Caco-2 (cell line): ENCODE data around the gene ARMCX2. TPM values are rescaled to one million over a fixed set of nuclear protein-coding genes. Genes with fewer than 3 reads are reported as not detected.
A peak's percentile ranks its signal among the peaks of the same experiment; 100 is the strongest.

Experiments
- BruUV-seq: library from RNA; stranded (reverse); fragments of 400-500 nt; replicated peaks from 2 replicates; lab custom pipeline; 2021; lab: Mats Ljungman, UMichigan
- CTCF ChIA-PET: fragments of 300-600 bp; sonication (Branson Sonifier 250); formaldehyde crosslinking; loops from one replicate; lab custom pipeline; 2022; ENCODE audit warnings: antibody characterized with exemption; lab: Charles Lee
- POLR2A ChIA-PET: fragments of 300-600 bp; sonication (Branson Sonifier 250); formaldehyde crosslinking; loops from one replicate; lab custom pipeline; 2022; ENCODE audit warnings: antibody characterized with exemption; lab: Charles Lee
- DNase-seq, 2 experiments: peaks; one replicate each; pipeline versions ENCODE4 v3.0.0 to v3.0.0-alpha.2; 2020 to 2022
- H3K27me3 ChIP-seq: replicated peaks from 2 replicates; pipeline ENCODE4 v1.6.0; 2011; ENCODE audit warnings: low read length; ENCODE audit not compliant: control insufficient read depth, insufficient read depth
- H3K36me3 ChIP-seq: 2 replicates; pipeline ENCODE4 v1.5.1; 2011; ENCODE audit warnings: low read length; ENCODE audit not compliant: control insufficient read depth, insufficient read depth
- H3K4me1 ChIP-seq: fragments of 250-450 bp; sonication (Bioruptor Pico); 2 replicates; pipeline ENCODE4 v1.5.1; 2020; ENCODE audit warnings: mild to moderate bottlenecking
- H3K4me3 ChIP-seq: 2 replicates; pipeline ENCODE4 v1.5.1; 2011; ENCODE audit warnings: low read depth, mild to moderate bottlenecking, control low read depth, low read length
- H3K9me3 ChIP-seq: fragments of 250-450 bp; sonication (Bioruptor Pico); 2 replicates; pipeline ENCODE4 v1.5.1; 2020; ENCODE audit warnings: mild to moderate bottlenecking, moderate library complexity
- H3K27ac Mint-ChIP-seq: one replicate; pipeline ENCODE4 v1.8.0; 2022; ENCODE audit warnings: mixed read lengths; ENCODE audit not compliant: unreplicated experiment
- H3K27me3 Mint-ChIP-seq: one replicate; pipeline ENCODE4 v1.8.0; 2022; ENCODE audit warnings: mixed read lengths; ENCODE audit not compliant: insufficient read depth, unreplicated experiment
- H3K36me3 Mint-ChIP-seq: one replicate; pipeline ENCODE4 v1.8.0; 2022; ENCODE audit warnings: mild to moderate bottlenecking, mixed read lengths; ENCODE audit not compliant: insufficient read depth, unreplicated experiment
- H3K4me1 Mint-ChIP-seq: one replicate; pipeline ENCODE4 v1.8.0; 2022; ENCODE audit warnings: low read depth, mixed read lengths; ENCODE audit not compliant: unreplicated experiment
- H3K4me3 Mint-ChIP-seq: one replicate; pipeline ENCODE4 v1.8.0; 2022; ENCODE audit warnings: mild to moderate bottlenecking, moderate library complexity, mixed read lengths; ENCODE audit not compliant: unreplicated experiment
- H3K9me3 Mint-ChIP-seq: one replicate; pipeline ENCODE4 v1.8.0; 2022; ENCODE audit warnings: mixed read lengths; ENCODE audit not compliant: unreplicated experiment
- intact Hi-C: fragments of 100-400 bp; cut with micrococcal nuclease; formaldehyde crosslinking; loops from one replicate; pipeline ENCODE4 v1.10.0; 2022; ENCODE audit not compliant: unreplicated experiment
- total RNA-seq: library from RNA; stranded (reverse); gene quantifications from 2 replicates; pipeline ENCODE4 v1.2.3, GENCODE V29; 2022
- TF ChIP-seq, protein P1 (sequence below), 2 experiments: fragments of 200-600 bp in 1 of 2; IDR thresholded peaks; 1 replicate in 1 of 2; 2 replicates in 1 of 2; pipeline versions ENCODE4 v1.5.1 to v1.8.0; 2011 to 2022; ENCODE audit warnings: antibody characterized with exemption in 1 of 2, control low read depth in 1 of 2, inconsistent platforms in 1 of 2, low read depth in 1 of 2, low read length in 1 of 2, mild to moderate bottlenecking in 1 of 2, moderate library complexity in 1 of 2; ENCODE audit not compliant: insufficient read depth in 1 of 2, severe bottlenecking in 1 of 2, unreplicated experiment in 1 of 2

The ARMCX2 gene
- total RNA-seq, 1 experiment from 2014 or later, result not detected

DNA sequence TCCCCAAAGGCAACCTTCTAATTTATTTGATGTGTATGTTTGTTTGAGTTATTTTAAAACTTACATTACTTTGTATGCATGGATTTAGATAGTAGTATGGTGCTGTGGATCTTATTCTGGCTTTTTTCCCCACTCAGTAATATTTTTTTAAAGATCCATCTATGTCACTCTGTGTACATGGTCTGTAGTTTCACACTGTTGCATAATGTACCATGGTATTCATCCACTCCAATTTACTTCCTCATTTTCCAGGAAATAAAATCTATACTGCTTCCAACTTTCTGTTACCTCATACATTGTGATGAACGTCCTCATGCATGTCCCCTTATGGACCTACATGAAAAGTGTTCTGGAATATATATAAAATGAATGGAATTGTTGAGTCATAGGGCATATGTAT is 17.6 kb downstream of the ARMCX2 start:
- Histone ChIP-seq H3K36me3 (no peaks in the 10 kb centered on the region), H3K4me1 (no peaks in the 10 kb centered on the region), H3K27me3 (no peaks in the 10 kb centered on the region), H3K4me3 (no peak overlapping the region), H3K9me3 (no peaks in the 10 kb centered on the region)
- H3K27ac Mint-ChIP-seq, result no peak overlapping the region
- H3K9me3 Mint-ChIP-seq, result no peaks in the 10 kb centered on the region
- TF ChIP-seq, protein P1, sequence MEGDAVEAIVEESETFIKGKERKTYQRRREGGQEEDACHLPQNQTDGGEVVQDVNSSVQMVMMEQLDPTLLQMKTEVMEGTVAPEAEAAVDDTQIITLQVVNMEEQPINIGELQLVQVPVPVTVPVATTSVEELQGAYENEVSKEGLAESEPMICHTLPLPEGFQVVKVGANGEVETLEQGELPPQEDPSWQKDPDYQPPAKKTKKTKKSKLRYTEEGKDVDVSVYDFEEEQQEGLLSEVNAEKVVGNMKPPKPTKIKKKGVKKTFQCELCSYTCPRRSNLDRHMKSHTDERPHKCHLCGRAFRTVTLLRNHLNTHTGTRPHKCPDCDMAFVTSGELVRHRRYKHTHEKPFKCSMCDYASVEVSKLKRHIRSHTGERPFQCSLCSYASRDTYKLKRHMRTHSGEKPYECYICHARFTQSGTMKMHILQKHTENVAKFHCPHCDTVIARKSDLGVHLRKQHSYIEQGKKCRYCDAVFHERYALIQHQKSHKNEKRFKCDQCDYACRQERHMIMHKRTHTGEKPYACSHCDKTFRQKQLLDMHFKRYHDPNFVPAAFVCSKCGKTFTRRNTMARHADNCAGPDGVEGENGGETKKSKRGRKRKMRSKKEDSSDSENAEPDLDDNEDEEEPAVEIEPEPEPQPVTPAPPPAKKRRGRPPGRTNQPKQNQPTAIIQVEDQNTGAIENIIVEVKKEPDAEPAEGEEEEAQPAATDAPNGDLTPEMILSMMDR (IDR thresholded peaks at IDR 0.05; ENCODE audit: insufficient read depth in 1 of 2, low read depth in 1 of 2, low read length in 1 of 2, severe bottlenecking in 1 of 2, unreplicated experiment in 1 of 2), result no peak
- no peaks in the 10 kb centered on the region for H3K4me1 Mint-ChIP-seq
- H3K4me3 Mint-ChIP-seq, result no peak overlapping the region
- H3K36me3 Mint-ChIP-seq, result no peaks in the 10 kb centered on the region
- intact Hi-C loops, result no loop called here
- DNase-seq, result no peak
- H3K27me3 Mint-ChIP-seq, result no peaks in the 10 kb centered on the region
- CTCF ChIA-PET, result no interaction called here
- no TSS peak for BruUV-seq
- POLR2A ChIA-PET, result no interaction called here

DNA sequence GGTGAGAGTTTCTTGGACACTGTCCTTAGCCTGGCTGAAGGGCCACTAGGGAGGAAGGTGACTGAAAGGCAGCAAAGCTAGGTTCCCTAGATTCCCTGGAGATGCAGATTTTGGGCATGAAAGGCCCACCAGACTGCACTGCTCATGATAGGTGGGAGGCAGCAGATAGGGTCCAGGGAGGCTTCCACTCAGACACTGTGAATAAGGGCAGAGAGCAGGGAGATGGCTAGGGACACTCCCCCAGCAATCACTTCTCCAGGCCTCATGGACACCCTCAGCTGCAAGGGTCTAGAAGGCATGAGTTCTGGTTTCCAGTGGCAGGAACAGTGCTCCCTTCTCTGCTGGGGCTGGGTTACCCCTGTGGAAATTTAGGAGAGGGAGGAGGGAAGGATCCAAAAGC is 20.1 kb downstream of the ARMCX2 start:
- intact Hi-C loops, result no loop called here
- Histone ChIP-seq H3K36me3 (no peaks in the 10 kb centered on the region), H3K4me3 (no peak overlapping the region), H3K4me1 (no peaks in the 10 kb centered on the region), H3K9me3 (no peaks in the 10 kb centered on the region), H3K27me3 (no peaks in the 10 kb centered on the region)
- H3K4me1 Mint-ChIP-seq, result no peaks in the 10 kb centered on the region
- no peak overlapping the region for H3K4me3 Mint-ChIP-seq
- no peak overlapping the region for H3K27ac Mint-ChIP-seq
- DNase-seq, result no peak
- H3K9me3 Mint-ChIP-seq, result no peaks in the 10 kb centered on the region
- H3K36me3 Mint-ChIP-seq, result no peaks in the 10 kb centered on the region
- BruUV-seq, result no TSS peak
- POLR2A ChIA-PET, result no interaction called here
- H3K27me3 Mint-ChIP-seq, result no peaks in the 10 kb centered on the region
- CTCF ChIA-PET, result no interaction called here
- TF ChIP-seq, protein P1 (IDR thresholded peaks at IDR 0.05; ENCODE audit: insufficient read depth in 1 of 2, low read depth in 1 of 2, low read length in 1 of 2, severe bottlenecking in 1 of 2, unreplicated experiment in 1 of 2), result no peak

DNA sequence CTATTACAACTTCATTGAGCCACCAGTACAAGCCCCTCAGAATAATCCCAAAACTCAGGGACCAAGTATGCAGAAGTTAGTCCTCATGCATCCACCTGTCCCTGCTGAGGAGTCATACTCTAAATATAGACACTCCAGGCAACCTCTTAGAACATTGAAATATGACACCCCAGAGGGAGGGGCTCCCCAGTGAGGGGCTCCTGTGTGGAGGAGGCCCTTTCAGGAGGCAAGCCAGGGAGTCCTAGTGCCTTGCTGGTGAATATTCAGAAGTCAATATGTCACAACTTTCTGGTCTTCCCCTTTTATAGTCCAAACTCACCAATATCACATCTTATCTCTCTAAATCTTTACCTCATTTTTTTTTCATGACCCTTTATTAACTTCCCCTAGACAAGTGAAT is 40.3 kb downstream of the ARMCX2 start:
- H3K9me3 ChIP-seq, result no peaks in the 10 kb centered on the region

More for the DNA sequence above, 40.3 kb downstream of the ARMCX2 start:
- H3K27ac Mint-ChIP-seq, result no peak overlapping the region
- no peaks in the 10 kb centered on the region for H3K9me3 Mint-ChIP-seq
- Histone ChIP-seq H3K27me3 (no peaks in the 10 kb centered on the region), H3K36me3 (no peaks in the 10 kb centered on the region), H3K4me3 (no peak overlapping the region), H3K4me1 (no peaks in the 10 kb centered on the region)
- POLR2A ChIA-PET, result no interaction called here
- peaks cover 9% of the 10 kb centered on the region for H3K36me3 Mint-ChIP-seq
- no TSS peak for BruUV-seq
- no peak overlapping the region for H3K4me3 Mint-ChIP-seq
- H3K4me1 Mint-ChIP-seq, result no peaks in the 10 kb centered on the region
- TF ChIP-seq, protein P1 (IDR thresholded peaks at IDR 0.05; ENCODE audit: insufficient read depth in 1 of 2, low read depth in 1 of 2, low read length in 1 of 2, severe bottlenecking in 1 of 2, unreplicated experiment in 1 of 2), result no peak
- no peaks in the 10 kb centered on the region for H3K27me3 Mint-ChIP-seq
- intact Hi-C loops, result loop anchor here (5.0 kb wide), 2 partner anchors 138 to 178 kb away; no protein-coding TSS in a partner anchor
- DNase-seq, result peak in 1 of 2 experiments; percentile 4
- CTCF ChIA-PET, result no interaction called here
